HCT116 (cell line): ENCODE data around the gene FNDC3B. TPM values are rescaled to one million over a fixed set of nuclear protein-coding genes. Genes with fewer than 3 reads are reported as not detected.

ENCODE experiments used
- ATAC-seq: fragments of 200-7000 bp; cut with Tn5 transposase; 2 replicates; pipeline ENCODE4 v1.9.1; 2020; ENCODE audit warnings: mild to moderate bottlenecking, moderate library complexity
- BruUV-seq: library from RNA; stranded (reverse); fragments of 400-500 nt; replicated peaks from 2 replicates; lab custom pipeline; 2021; lab: Mats Ljungman, UMichigan
- CTCF ChIA-PET: fragments of 300-600 bp; sonication (Branson Sonifier 250); formaldehyde crosslinking; loops from one replicate; lab custom pipeline; 2021; ENCODE audit warnings: antibody characterized with exemption; lab: Charles Lee
- POLR2A ChIA-PET: fragments of 300-600, 350-600 bp; sonication (Branson Sonifier 250); formaldehyde crosslinking; loops from one replicate; lab custom pipeline; 2021; ENCODE audit warnings: antibody characterized with exemption; lab: Charles Lee
- RAD21 ChIA-PET, 2 experiments: fragments of 300-600 bp; sonication (Branson Sonifier 250); formaldehyde crosslinking; loops; one replicate each; lab custom pipeline; 2023; ENCODE audit warnings: low total read pairs in 2 of 2; ENCODE audit not compliant: uncharacterized antibody in 2 of 2, unreplicated experiment in 2 of 2, low non-redundant PET in 1 of 2; lab: Charles Lee
- DNase-seq: peaks from one replicate; pipeline ENCODE4 v3.0.0-alpha.2; 2010; ENCODE audit warnings: low read depth, low spot score
- H2AFZ ChIP-seq: fragments of 200-600 bp; shearing (Covaris generic), sonication (generic); 2 replicates; pipeline ENCODE4 v1.6.1; 2017; ENCODE audit warnings: low read depth, mixed run types, mixed read lengths, antibody characterized with exemption, low read length; ENCODE audit not compliant: poor library complexity, severe bottlenecking
- H3K27ac ChIP-seq: 2 replicates; pipeline ENCODE4 v1.5.1; 2012; ENCODE audit warnings: low read depth, low read length
- H3K27me3 ChIP-seq: fragments of 200-600 bp; sonication (generic); 2 replicates; pipeline ENCODE4 v1.6.1; 2016; ENCODE audit warnings: mixed run types, low read length, mixed read lengths; ENCODE audit not compliant: insufficient read depth
- H3K36me3 ChIP-seq, 2 experiments: fragments of 200-500 bp in 1 of 2; fragments of 200-600 bp in 1 of 2; sonication (Bioruptor generic) in 1 of 2; sonication (generic) in 1 of 2; 2 replicates each; pipeline versions ENCODE4 v1.5.1 to v1.6.1; 2014 to 2016; ENCODE audit warnings: low read length in 2 of 2, inconsistent platforms in 1 of 2, mixed read lengths in 1 of 2, mixed run types in 1 of 2; ENCODE audit not compliant: insufficient read depth in 2 of 2, control insufficient read depth in 1 of 2
- H3K4me1 ChIP-seq, 2 experiments: fragments of 200-600 bp in 1 of 2; sonication (generic) in 1 of 2; 2 replicates each; pipeline versions ENCODE4 v1.5.1 to v1.6.1; 2012 to 2017; ENCODE audit warnings: low read length in 2 of 2, inconsistent platforms in 1 of 2, mild to moderate bottlenecking in 1 of 2, mixed read lengths in 1 of 2, mixed run types in 1 of 2, moderate library complexity in 1 of 2; ENCODE audit not compliant: insufficient read depth in 2 of 2, control insufficient read depth in 1 of 2
- H3K4me2 ChIP-seq: fragments of 200-600 bp; sonication (generic); 2 replicates; pipeline ENCODE4 v1.6.1; 2017; ENCODE audit warnings: mixed run types, low read length, mixed read lengths
- H3K4me3 ChIP-seq, 2 experiments: fragments of 200-600 bp in 1 of 2; sonication (generic) in 1 of 2; replicated peaks in 1 of 2; 2 replicates each; pipeline ENCODE4 v1.5.1; 2011 to 2016; ENCODE audit warnings: low read length in 2 of 2, control low read depth in 1 of 2, low read depth in 1 of 2, mild to moderate bottlenecking in 1 of 2, mixed read lengths in 1 of 2, mixed run types in 1 of 2
- H3K79me2 ChIP-seq: fragments of 200-600 bp; sonication (generic); 2 replicates; pipeline ENCODE4 v1.6.1; 2017; ENCODE audit warnings: mild to moderate bottlenecking, mixed run types, low read length, moderate library complexity, mixed read lengths; ENCODE audit not compliant: insufficient read depth
- H3K9ac ChIP-seq: fragments of 200-600 bp; sonication (generic); 2 replicates; pipeline ENCODE4 v1.6.1; 2016; ENCODE audit warnings: low read length, mixed read lengths
- H3K9me2 ChIP-seq: fragments of 200-600 bp; sonication (generic), shearing (Covaris generic); 2 replicates; pipeline ENCODE4 v1.6.1; 2017; ENCODE audit warnings: mixed run types, mild to moderate bottlenecking, moderate library complexity; ENCODE audit not compliant: insufficient read depth
- H3K9me3 ChIP-seq, 2 experiments: fragments of 200-500 bp in 1 of 2; fragments of 200-600 bp in 1 of 2; sonication (Bioruptor generic) in 1 of 2; sonication (generic) in 1 of 2; 2 replicates each; pipeline ENCODE4 v1.6.1; 2014 to 2017; ENCODE audit warnings: low read length in 2 of 2, mixed read lengths in 2 of 2, inconsistent platforms in 1 of 2, low read depth in 1 of 2, mild to moderate bottlenecking in 1 of 2, mixed run types in 1 of 2, moderate library complexity in 1 of 2; ENCODE audit not compliant: control insufficient read depth in 1 of 2, insufficient read depth in 1 of 2
- H4K20me1 ChIP-seq: fragments of 200-600 bp; sonication (generic), shearing (Covaris generic); 2 replicates; pipeline ENCODE4 v1.6.1; 2017; ENCODE audit warnings: mixed run types, mild to moderate bottlenecking, moderate library complexity; ENCODE audit not compliant: insufficient read depth
- CBX3 ChIP-seq: IDR thresholded peaks from 2 replicates; pipeline ENCODE4 v1.6.1; 2012; ENCODE audit warnings: low read depth
- CEBPB ChIP-seq: IDR thresholded peaks from 2 replicates; pipeline ENCODE4 v1.6.1; 2012; ENCODE audit warnings: low read depth
- EGR1 ChIP-seq: IDR thresholded peaks from 2 replicates; pipeline ENCODE4 v1.6.1; 2012; ENCODE audit warnings: low read depth
- EZH2phosphoT487 ChIP-seq: fragments of 200-600 bp; IDR thresholded peaks from 2 replicates; pipeline ENCODE4 v1.6.1; 2018; ENCODE audit warnings: antibody characterized with exemption, borderline replicate concordance
- FOSL1 ChIP-seq: IDR thresholded peaks from 2 replicates; pipeline ENCODE4 v1.6.1; 2012; ENCODE audit warnings: low read depth
- RAD21 ChIP-seq: IDR thresholded peaks from 2 replicates; pipeline ENCODE4 v1.6.1; 2012; ENCODE audit warnings: low read depth, mild to moderate bottlenecking
- SIN3A ChIP-seq: IDR thresholded peaks from 2 replicates; pipeline ENCODE4 v1.6.1; 2012; ENCODE audit warnings: low read depth
- SP1 ChIP-seq: IDR thresholded peaks from 2 replicates; pipeline ENCODE4 v1.6.1; 2012; ENCODE audit warnings: low read depth
- SRF ChIP-seq: IDR thresholded peaks from 2 replicates; pipeline ENCODE4 v1.6.1; 2012; ENCODE audit warnings: low read depth
- YY1 ChIP-seq: IDR thresholded peaks from 2 replicates; pipeline ENCODE4 v1.6.1; 2011; ENCODE audit warnings: low read length, low read depth, moderate library complexity, mild to moderate bottlenecking; ENCODE audit not compliant: insufficient replicate concordance; ENCODE audit errors: extremely low read depth
- ZFX ChIP-seq: fragments of 450-650 bp; IDR thresholded peaks from 2 replicates; pipeline ENCODE4 v1.6.1; 2017
- ZNF274 ChIP-seq: fragments of 200-500 bp; sonication (Bioruptor generic); IDR thresholded peaks from 2 replicates; pipeline ENCODE4 v1.6.1; 2014; ENCODE audit warnings: mild to moderate bottlenecking, low read depth, low read length, inconsistent platforms
- intact Hi-C: fragments of 100-400 bp; cut with micrococcal nuclease; formaldehyde crosslinking; loops from 2 replicates; pipeline ENCODE4 v1.10.0; 2022
- total RNA-seq: library from RNA; stranded (reverse); gene quantifications from one replicate; pipeline ENCODE4 v1.2.1, GENCODE V29; 2021; ENCODE audit not compliant: unreplicated experiment
- TF ChIP-seq, protein P1 (sequence below): IDR thresholded peaks from 2 replicates; pipeline ENCODE4 v1.6.1; 2011; ENCODE audit warnings: mild to moderate bottlenecking, low read length, moderate library complexity; ENCODE audit not compliant: insufficient replicate concordance; ENCODE audit errors: extremely low read depth
- TF ChIP-seq, protein P2 (sequence below): IDR thresholded peaks from 2 replicates; pipeline ENCODE4 v1.6.1; 2012

The FNDC3B gene
- total RNA-seq, 1 experiment from 2014 or later: 45.7 TPM

DNA sequence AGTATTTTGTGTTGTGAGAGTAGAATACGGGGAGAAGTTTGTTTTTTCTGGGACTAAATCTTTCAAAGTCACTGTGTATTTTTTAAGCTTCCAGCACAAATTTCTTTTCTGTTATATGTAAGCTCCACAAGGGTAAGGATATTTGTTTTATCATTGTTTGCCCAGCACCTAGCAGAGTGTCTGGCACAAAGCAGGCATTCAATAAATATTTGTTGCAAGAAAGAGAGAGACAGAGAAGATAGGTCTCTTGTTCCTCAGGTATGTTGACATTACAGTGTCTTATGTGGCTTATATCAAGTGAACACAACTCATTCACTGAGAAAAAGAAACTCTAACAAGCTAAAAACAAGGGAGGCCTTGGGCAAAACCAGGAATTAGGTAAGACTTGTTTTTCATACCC lies 26.6 kb upstream of the FNDC3B start:
- CTCF ChIA-PET: no interaction called here
- ATAC-seq: no peak
- POLR2A ChIA-PET: no interaction called here
- no peaks in the 10 kb centered on the region for H3K4me1 ChIP-seq
- TF ChIP-seq EGR1 (no peak), RAD21 (no peak)
- TF ChIP-seq, protein P1, sequence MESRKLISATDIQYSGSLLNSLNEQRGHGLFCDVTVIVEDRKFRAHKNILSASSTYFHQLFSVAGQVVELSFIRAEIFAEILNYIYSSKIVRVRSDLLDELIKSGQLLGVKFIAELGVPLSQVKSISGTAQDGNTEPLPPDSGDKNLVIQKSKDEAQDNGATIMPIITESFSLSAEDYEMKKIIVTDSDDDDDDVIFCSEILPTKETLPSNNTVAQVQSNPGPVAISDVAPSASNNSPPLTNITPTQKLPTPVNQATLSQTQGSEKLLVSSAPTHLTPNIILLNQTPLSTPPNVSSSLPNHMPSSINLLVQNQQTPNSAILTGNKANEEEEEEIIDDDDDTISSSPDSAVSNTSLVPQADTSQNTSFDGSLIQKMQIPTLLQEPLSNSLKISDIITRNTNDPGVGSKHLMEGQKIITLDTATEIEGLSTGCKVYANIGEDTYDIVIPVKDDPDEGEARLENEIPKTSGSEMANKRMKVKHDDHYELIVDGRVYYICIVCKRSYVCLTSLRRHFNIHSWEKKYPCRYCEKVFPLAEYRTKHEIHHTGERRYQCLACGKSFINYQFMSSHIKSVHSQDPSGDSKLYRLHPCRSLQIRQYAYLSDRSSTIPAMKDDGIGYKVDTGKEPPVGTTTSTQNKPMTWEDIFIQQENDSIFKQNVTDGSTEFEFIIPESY: no peak
- TF ChIP-seq, all 23 proteins: peak for 0
- Histone ChIP-seq H3K9ac (no peak overlapping the region), H3K27me3 (no peaks in the 10 kb centered on the region), H3K27ac (no peak overlapping the region), H2AFZ (no peak overlapping the region), H3K4me2 (no peak overlapping the region), H3K9me3 (no peaks in the 10 kb centered on the region), H3K9me2 (no peaks in the 10 kb centered on the region), H4K20me1 (no peaks in the 10 kb centered on the region), H3K36me3 (no peaks in the 10 kb centered on the region), H3K79me2 (no peaks in the 10 kb centered on the region), H3K4me3 (no peak overlapping the region)
- BruUV-seq: no TSS peak
- RAD21 ChIA-PET: no interaction called here
- no peak for DNase-seq
- intact Hi-C loops: no loop called here

DNA sequence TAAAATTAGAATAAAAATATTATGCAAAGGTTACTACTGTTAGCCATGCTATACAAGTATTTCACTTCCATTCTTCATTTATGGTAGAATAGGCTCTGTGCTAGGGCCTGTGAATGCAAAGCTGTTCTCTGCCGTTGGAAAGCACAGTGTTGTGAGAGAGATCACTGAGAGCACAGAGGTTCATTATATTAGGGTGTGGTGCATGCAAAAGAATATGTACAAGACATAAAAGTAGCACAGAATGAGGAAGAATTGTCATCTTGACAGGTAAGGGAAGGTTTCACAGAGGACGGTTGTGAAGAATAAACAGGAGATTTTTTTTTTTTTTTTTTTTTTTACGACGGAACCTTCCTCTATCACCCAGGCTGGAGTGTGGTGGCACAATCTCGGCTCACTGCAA lies 25.2 kb upstream of the FNDC3B start:
- TF ChIP-seq YY1: no peak
- no peak for TF ChIP-seq EZH2phosphoT487
- no peak for TF ChIP-seq CEBPB
- no peak for TF ChIP-seq ZFX
- TF ChIP-seq SIN3A: no peak
- no peak for TF ChIP-seq ZNF274
- TF ChIP-seq, protein P2, sequence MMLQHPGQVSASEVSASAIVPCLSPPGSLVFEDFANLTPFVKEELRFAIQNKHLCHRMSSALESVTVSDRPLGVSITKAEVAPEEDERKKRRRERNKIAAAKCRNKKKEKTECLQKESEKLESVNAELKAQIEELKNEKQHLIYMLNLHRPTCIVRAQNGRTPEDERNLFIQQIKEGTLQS: no peak
- no peak for TF ChIP-seq SP1
- no peak for TF ChIP-seq RAD21
- no peak for TF ChIP-seq CBX3
- no peak for TF ChIP-seq FOSL1
- TF ChIP-seq, protein P1: no peak
- TF ChIP-seq SRF: no peak
- TF ChIP-seq, all 23 proteins: peak for 0
- no peak for ATAC-seq
- Histone ChIP-seq H3K4me3 (no peak overlapping the region), H3K27ac (no peak overlapping the region), H3K9me2 (no peaks in the 10 kb centered on the region), H3K79me2 (no peaks in the 10 kb centered on the region), H3K4me2 (no peak overlapping the region), H3K36me3 (no peaks in the 10 kb centered on the region), H3K9me3 (no peaks in the 10 kb centered on the region), H3K27me3 (no peaks in the 10 kb centered on the region), H2AFZ (no peak overlapping the region), H3K4me1 (no peaks in the 10 kb centered on the region), H4K20me1 (no peaks in the 10 kb centered on the region), H3K9ac (no peak overlapping the region)
- DNase-seq: no peak
- BruUV-seq: no TSS peak
- intact Hi-C loops: no loop called here
- ChIA-PET POLR2A (no interaction called here), CTCF (no interaction called here), RAD21 (no interaction called here)
